IMR-90 (cell line): Measurements from ENCODE around the gene HDGFL2. TPM values are rescaled to one million over a fixed set of nuclear protein-coding genes. Genes with fewer than 3 reads are reported as not detected.

ENCODE experiments used
- ATAC-seq: fragments of 200-7000 bp; cut with Tn5 transposase; 2 replicates; pipeline ENCODE4 v1.9.1; 2020; ENCODE audit warnings: low read depth, mild to moderate bottlenecking, moderate library complexity
- BruUV-seq: library from RNA; stranded (reverse); fragments of 400-500 nt; replicated peaks from 2 replicates; lab custom pipeline; 2021; lab: Mats Ljungman, UMichigan
- CTCF ChIA-PET: fragments of 300-600 bp; formaldehyde crosslinking; extraction: SDS; loops from one replicate; lab custom pipeline; 2021; ENCODE audit warnings: antibody characterized with exemption; lab: Yijun Ruan, JAX
- POLR2A ChIA-PET: fragments of 300-600 bp; sonication (Branson Sonifier 250); formaldehyde crosslinking; loops from one replicate; lab custom pipeline; 2022; ENCODE audit warnings: antibody characterized with exemption; ENCODE audit not compliant: unreplicated experiment; lab: Charles Lee
- DNase-seq: peaks from one replicate; pipeline ENCODE4 v3.0.0; 2013
- H2AFZ ChIP-seq: replicated peaks from 2 replicates; pipeline ENCODE3; 2013; ENCODE audit warnings: low read length, mild to moderate bottlenecking; ENCODE audit not compliant: poor library complexity
- H2AK5ac ChIP-seq: 2 replicates; pipeline ENCODE4 v1.6.1; 2013; ENCODE audit warnings: low read depth, low read length, inconsistent platforms
- H2AK9ac ChIP-seq: replicated peaks from 2 replicates; pipeline ENCODE3; 2013; ENCODE audit warnings: mild to moderate bottlenecking, low read depth, low read length, moderate library complexity; ENCODE audit not compliant: poor library complexity
- H2BK120ac ChIP-seq: 2 replicates; pipeline ENCODE4 v1.6.1; 2013; ENCODE audit warnings: low read depth, low read length, inconsistent platforms
- H2BK15ac ChIP-seq: 3 replicates; pipeline ENCODE4 v1.6.1; 2013; ENCODE audit warnings: low read depth, low read length, inconsistent platforms
- H2BK20ac ChIP-seq: 2 replicates; pipeline ENCODE4 v1.6.1; 2013; ENCODE audit warnings: low read depth, mild to moderate bottlenecking, inconsistent platforms, low read length, moderate library complexity
- H2BK5ac ChIP-seq: 2 replicates; pipeline ENCODE4 v1.6.1; 2013; ENCODE audit warnings: mild to moderate bottlenecking, low read depth, low read length, inconsistent platforms; ENCODE audit not compliant: poor library complexity, severe bottlenecking
- H3K14ac ChIP-seq: replicated peaks from 2 replicates; pipeline ENCODE4 v1.6.1; 2013; ENCODE audit warnings: low read depth, low read length, inconsistent platforms
- H3K18ac ChIP-seq: 2 replicates; pipeline ENCODE4 v1.6.1; 2013; ENCODE audit warnings: low read depth, low read length, control low read depth
- H3K23ac ChIP-seq: 2 replicates; pipeline ENCODE4 v1.6.1; 2013; ENCODE audit warnings: low read depth, low read length, inconsistent platforms
- H3K27ac ChIP-seq: 2 replicates; pipeline ENCODE4 v1.5.1; 2013; ENCODE audit warnings: mild to moderate bottlenecking, control low read depth, low read length; ENCODE audit not compliant: insufficient read depth
- H3K27me3 ChIP-seq: 2 replicates; pipeline ENCODE4 v1.6.1; 2013; ENCODE audit warnings: low read length; ENCODE audit not compliant: control insufficient read depth, insufficient read depth
- H3K36me3 ChIP-seq: 2 replicates; pipeline ENCODE4 v1.6.1; 2013; ENCODE audit warnings: low read length, mixed read lengths; ENCODE audit not compliant: control insufficient read depth, insufficient read depth
- H3K4ac ChIP-seq: 2 replicates; pipeline ENCODE4 v1.6.1; 2013; ENCODE audit warnings: low read depth, low read length, inconsistent platforms
- H3K4me1 ChIP-seq: 2 replicates; pipeline ENCODE4 v1.6.1; 2013; ENCODE audit warnings: low read length, mixed read lengths; ENCODE audit not compliant: control insufficient read depth, insufficient read depth
- H3K4me2 ChIP-seq: 2 replicates; pipeline ENCODE4 v1.6.1; 2013; ENCODE audit warnings: low read depth, mild to moderate bottlenecking, control low read depth, low read length, moderate library complexity
- H3K4me3 ChIP-seq: 2 replicates; pipeline ENCODE4 v1.5.1; 2013; ENCODE audit warnings: low read depth, mild to moderate bottlenecking, control low read depth, low read length, moderate library complexity; ENCODE audit not compliant: insufficient read depth
- H3K56ac ChIP-seq: 2 replicates; pipeline ENCODE4 v1.6.1; 2013; ENCODE audit warnings: low read length, inconsistent platforms; ENCODE audit not compliant: insufficient read depth; ENCODE audit errors: extremely low read depth
- H3K79me1 ChIP-seq, 2 experiments: 2 replicates each; pipeline ENCODE4 v1.6.1; 2013; ENCODE audit warnings: low read length in 2 of 2, inconsistent platforms in 1 of 2, low read depth in 1 of 2
- H3K9ac ChIP-seq: 2 replicates; pipeline ENCODE4 v1.6.1; 2013; ENCODE audit warnings: low read depth, low read length, control low read depth
- H3K9me1 ChIP-seq: 2 replicates; pipeline ENCODE4 v1.6.1; 2013; ENCODE audit warnings: low read length, inconsistent platforms; ENCODE audit not compliant: insufficient read depth
- H3K9me3 ChIP-seq: 2 replicates; pipeline ENCODE4 v1.6.1; 2013; ENCODE audit warnings: low read length; ENCODE audit not compliant: control insufficient read depth, insufficient read depth
- H4K20me1 ChIP-seq: 2 replicates; pipeline ENCODE4 v1.6.1; 2013; ENCODE audit warnings: low read length, inconsistent platforms; ENCODE audit not compliant: insufficient read depth
- H4K5ac ChIP-seq: 2 replicates; pipeline ENCODE4 v1.6.1; 2013; ENCODE audit warnings: mild to moderate bottlenecking, low read depth, low read length, control low read depth
- H4K8ac ChIP-seq, 2 experiments: 2 replicates each; pipeline ENCODE4 v1.6.1; 2013; ENCODE audit warnings: low read depth in 2 of 2, low read length in 2 of 2, control low read depth in 1 of 2, inconsistent platforms in 1 of 2
- H4K91ac ChIP-seq: 2 replicates; pipeline ENCODE4 v1.6.1; 2013; ENCODE audit warnings: low read depth, low read length, inconsistent platforms; ENCODE audit not compliant: insufficient read depth
- CEBPB ChIP-seq: IDR thresholded peaks from 2 replicates; pipeline ENCODE4 v1.6.1; 2012; ENCODE audit warnings: low read depth, low read length, improper control_type of control experiment
- CTCF ChIP-seq: conservative IDR thresholded peaks from 2 replicates; pipeline ENCODE4 v1.5.1; 2012; ENCODE audit warnings: mild to moderate bottlenecking, low read depth, low read length, improper control_type of control experiment
- ELK1 ChIP-seq: fragments of 150-350 bp; IDR thresholded peaks from 2 replicates; pipeline ENCODE4 v1.6.1; 2016; ENCODE audit warnings: low read depth, mild to moderate bottlenecking, low read length, moderate library complexity, borderline replicate concordance
- MAZ ChIP-seq: IDR thresholded peaks from 2 replicates; pipeline ENCODE4 v1.6.1; 2012; ENCODE audit warnings: low read depth, mild to moderate bottlenecking, low read length, improper control_type of control experiment, moderate library complexity, borderline replicate concordance
- MXI1 ChIP-seq: IDR thresholded peaks from 2 replicates; pipeline ENCODE4 v1.6.1; 2012; ENCODE audit warnings: low read depth, mild to moderate bottlenecking, low read length, moderate library complexity, borderline replicate concordance
- NFE2L2 ChIP-seq: fragments of 150-350 bp; IDR thresholded peaks from 2 replicates; pipeline ENCODE4 v1.6.1; 2016; ENCODE audit warnings: low read depth, mild to moderate bottlenecking, low read length
- RAD21 ChIP-seq: IDR thresholded peaks from 2 replicates; pipeline ENCODE4 v1.6.1; 2012; ENCODE audit warnings: low read length, improper control_type of control experiment
- RCOR1 ChIP-seq: IDR thresholded peaks from 2 replicates; pipeline ENCODE4 v1.6.1; 2012; ENCODE audit warnings: mild to moderate bottlenecking, low read length, improper control_type of control experiment; ENCODE audit not compliant: insufficient replicate concordance
- SMC3 ChIP-seq: fragments of 150-350 bp; IDR thresholded peaks from 2 replicates; pipeline ENCODE4 v1.6.1; 2016; ENCODE audit warnings: low read depth, mild to moderate bottlenecking, antibody characterized with exemption, low read length, moderate library complexity
- WGBS, 2 experiments: methylation state at CpG; one replicate each; pipeline versions ENCODE4 v1.1.5 to v1.1.7; 2013; ENCODE audit warnings: missing lambda C conversion rate in 2 of 2; ENCODE audit not compliant: insufficient read length in 1 of 2; ENCODE audit errors: extremely low coverage in 2 of 2; 5-methylcytosine and 5-hydroxymethylcytosine counted together
- dilution Hi-C: fragments of 300-500 bp; cut with HindIII; formaldehyde crosslinking; loops from one replicate; pipeline ENCODE4 v1.14.3; 2018; ENCODE audit warnings: low sequenced_read_pairs; ENCODE audit not compliant: unreplicated experiment
- in situ Hi-C: fragments of 300-500 bp; cut with MboI; formaldehyde crosslinking; loops from 3 replicates; pipeline ENCODE4 v1.14.3; 2019; ENCODE audit warnings: low sequenced_read_pairs, inconsistent platforms, mixed read lengths
- intact Hi-C: fragments of 100-400 bp; cut with micrococcal nuclease; formaldehyde crosslinking; loops from 2 replicates; pipeline ENCODE4 v1.10.0; 2022
- polyA plus RNA-seq, 3 experiments: library from polyadenylated mRNA; depleted of rRNA; stranded (reverse); fragments of >200 nt; gene quantifications; 2 replicates each; pipeline ENCODE4 v1.2.3, GENCODE V29; 2012; ENCODE audit warnings: low replicate concordance in 1 of 3
- total RNA-seq: library from RNA; depleted of rRNA; stranded (reverse); fragments of >200 nt; gene quantifications from 2 replicates; pipeline ENCODE4 v1.2.3, GENCODE V29; 2012

The HDGFL2 gene
- total and polyA plus RNA-seq, 2 of the 4 experiments (the other 2 are of a cell fraction), result 35.8 to 48.5 TPM

DNA sequence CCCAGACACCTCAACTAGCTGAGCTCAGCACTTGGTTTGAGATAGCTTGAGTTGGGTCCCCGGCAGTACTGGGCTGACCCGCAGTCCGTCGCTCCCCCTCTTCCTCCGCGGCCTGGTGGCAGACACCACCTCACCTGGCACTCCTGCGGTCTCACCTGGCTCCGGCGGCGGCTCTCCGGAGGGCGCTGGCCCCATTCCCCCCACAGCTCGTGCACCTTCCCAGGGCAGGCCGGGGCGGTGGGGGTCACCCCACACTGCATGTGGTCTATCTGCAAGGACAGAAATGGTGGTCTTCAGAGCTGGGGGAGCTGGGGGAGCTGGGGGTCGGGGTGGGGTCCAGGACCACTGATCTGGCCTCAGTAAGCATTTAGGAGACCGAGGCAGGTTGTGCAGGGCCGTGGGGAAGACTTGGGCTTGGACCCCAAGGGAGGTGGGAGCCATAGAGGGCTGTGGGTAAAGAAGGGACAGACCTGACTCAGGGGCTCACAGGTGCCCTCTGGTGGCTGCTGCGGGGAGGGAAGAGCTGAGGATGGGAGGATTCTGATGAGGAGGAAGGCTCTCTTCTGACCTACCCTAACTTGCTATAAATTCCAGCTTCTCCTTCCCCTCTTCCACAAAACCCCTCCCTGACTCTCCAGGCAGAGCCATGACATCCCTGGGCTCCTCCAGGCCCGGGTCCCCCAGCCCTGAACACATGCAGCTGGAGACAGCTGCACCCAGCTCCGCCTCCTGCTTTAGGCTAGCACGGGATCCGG is 52.9 kb downstream of the HDGFL2 start:
- intact Hi-C loops, result no loop called here
- POLR2A ChIA-PET, result no interaction called here

More for the DNA sequence above, 52.9 kb downstream of the HDGFL2 start:
- H2AK9ac ChIP-seq, result peak overlapping the region; percentile 82
- dilution Hi-C loops, result no loop called here
- H3K4me1 ChIP-seq, result no peaks in the 10 kb centered on the region
- H2BK15ac ChIP-seq, result no peak overlapping the region
- no peaks in the 10 kb centered on the region for H3K9me3 ChIP-seq
- ATAC-seq (peak; percentile 71; the same call in 1 of the 2 replicates), DNase-seq (no peak)
- no peak overlapping the region for H3K9ac ChIP-seq
- WGBS, 2 experiments, result 80% methylated on average over 12 of the region's 23 CpGs; no CpG with 5 or more reads in 1 of the 2 experiments
- no peak overlapping the region for H3K18ac ChIP-seq
- H3K27me3 ChIP-seq, result peaks cover 18% of the 10 kb centered on the region
- TF ChIP-seq ELK1 (no peak), MXI1 (no peak), CTCF (peak; percentile 66), MAZ (0 out of 2 replicates have a peak, but pooled peaks have one; percentile 23), RAD21 (peak; percentile 42), CEBPB (no peak), SMC3 (peak; percentile 56), RCOR1 (no peak), NFE2L2 (no peak)
- no peak overlapping the region for H2BK120ac ChIP-seq
- H4K91ac ChIP-seq, result no peak overlapping the region
- CTCF ChIA-PET, result interaction anchor here (0.5 to 1.5 kb wide), 6 partner anchors 10 to 109 kb away, joined by 3 to 6 read pairs (median 4); partner anchors contain the start of gene PLIN5
- no peak overlapping the region for H4K5ac ChIP-seq
- H3K4ac ChIP-seq, result no peak overlapping the region
- H3K4me3 ChIP-seq, result no peak overlapping the region
- no peak overlapping the region for H3K23ac ChIP-seq
- no peak overlapping the region for H2AK5ac ChIP-seq
- no peak overlapping the region for H3K56ac ChIP-seq
- BruUV-seq, result no TSS peak
- no peak overlapping the region for H2BK20ac ChIP-seq
- no peaks in the 10 kb centered on the region for H3K79me1 ChIP-seq
- peak overlapping the region; percentile 75 for H2AFZ ChIP-seq
- no peak overlapping the region for H2BK5ac ChIP-seq
- no peak overlapping the region for H3K27ac ChIP-seq
- in situ Hi-C loops, result no loop called here
- no peak overlapping the region for H3K14ac ChIP-seq
- no peak overlapping the region for H3K4me2 ChIP-seq
- H4K20me1 ChIP-seq, result no peaks in the 10 kb centered on the region
- no peaks in the 10 kb centered on the region for H3K36me3 ChIP-seq
- no peak overlapping the region for H4K8ac ChIP-seq
- H3K9me1 ChIP-seq, result no peaks in the 10 kb centered on the region
